Measurements from ENCODE around the gene CPN2. TPM values are rescaled to one million over a fixed set of nuclear protein-coding genes. Genes with fewer than 3 reads are reported as not detected.

Gene CPN2
- total RNA-seq, 1 donor from 2014 or later = not detected

GRCh38 chr3:194315088-194315964 lies 35.8 kb downstream of the CPN2 start:
- DNase-seq (ENCODE audit: extremely low read depth, low read depth, low spot score) = no peak

GRCh38 chr3:194314388-194315068 lies 36.6 kb downstream of the CPN2 start:
- DNase-seq (ENCODE audit: extremely low read depth, low read depth, low spot score) = no peak

GRCh38 chr3:194313560-194314387 lies 37.4 kb downstream of the CPN2 start:
- DNase-seq (ENCODE audit: extremely low read depth, low read depth, low spot score) = no peak

- no peak for DNase-seq (ENCODE audit: extremely low read depth, low read depth, low spot score)
Observed at GRCh38 chr3:194312743-194313281, 38.3 kb downstream of the CPN2 start.

- no peak for DNase-seq (ENCODE audit: extremely low read depth, low read depth, low spot score)
Observed at GRCh38 chr3:194312186-194312742, 38.9 kb downstream of the CPN2 start.

GRCh38 chr3:194311000-194311399 lies 40.1 kb downstream of the CPN2 start:
- DNase-seq (ENCODE audit: extremely low read depth, low read depth, low spot score) = no peak

GRCh38 chr3:194310060-194310835 lies 40.9 kb downstream of the CPN2 start:
- DNase-seq (ENCODE audit: extremely low read depth, low read depth, low spot score) = no peak

- no peak for DNase-seq (ENCODE audit: extremely low read depth, low read depth, low spot score)
Observed at GRCh38 chr3:194308601-194309449, 42.3 kb downstream of the CPN2 start.

- no peak for DNase-seq (ENCODE audit: extremely low read depth, low read depth, low spot score)
Observed at GRCh38 chr3:194307849-194308248, 43.3 kb downstream of the CPN2 start.

GRCh38 chr3:194306771-194307640 lies 44.1 kb downstream of the CPN2 start:
- no peak for DNase-seq (ENCODE audit: extremely low read depth, low read depth, low spot score)

GRCh38 chr3:194306109-194306686 lies 44.9 kb downstream of the CPN2 start:
- no peak for DNase-seq (ENCODE audit: extremely low read depth, low read depth, low spot score)

GRCh38 chr3:194305356-194306108 lies 45.6 kb downstream of the CPN2 start:
- no peak for DNase-seq (ENCODE audit: extremely low read depth, low read depth, low spot score)

GRCh38 chr3:194304186-194304917 lies 46.8 kb downstream of the CPN2 start:
- DNase-seq (ENCODE audit: extremely low read depth, low read depth, low spot score) = no peak

- DNase-seq (ENCODE audit: extremely low read depth, low read depth, low spot score) = no peak
Observed at GRCh38 chr3:194303749-194304148, 47.4 kb downstream of the CPN2 start.

- no peak for DNase-seq (ENCODE audit: extremely low read depth, low read depth, low spot score)
Observed at GRCh38 chr3:194301730-194302129, 49.4 kb downstream of the CPN2 start.

- no peak for DNase-seq (ENCODE audit: extremely low read depth, low read depth, low spot score)
Observed at GRCh38 chr3:194300936-194301335, 50.2 kb downstream of the CPN2 start.
